ENCODE results near the gene EEF1B2.

EEF1B2 gene

GRCh38 chr2:206190689-206191088 lies 31.0 kb downstream of the EEF1B2 start:
- TF ChIP-seq CTCF (IDR thresholded peaks at IDR 0.05): no peak
- Histone ChIP-seq H3K9me3 (no peaks in the 10 kb centered on the region), H3K4me1 (ENCODE audit: control insufficient read depth in 1 of 2, insufficient read depth in 1 of 2, low read depth in 1 of 2, low read length in 1 of 2) (no peaks in the 10 kb centered on the region), H3K36me3 (no peaks in the 10 kb centered on the region), H3K27me3 (peaks cover 40% of the 10 kb centered on the region), H3K27ac (no peak overlapping the region), H3K4me3 (ENCODE audit: low read depth in 1 of 2, low read length in 1 of 2) (no peak overlapping the region)

GRCh38 chr2:206192157-206192556 lies 32.5 kb downstream of the EEF1B2 start:
- Histone ChIP-seq H3K27me3 (peaks cover 48% of the 10 kb centered on the region), H3K27ac (no peak overlapping the region), H3K36me3 (no peaks in the 10 kb centered on the region), H3K4me1 (ENCODE audit: control insufficient read depth in 1 of 2, insufficient read depth in 1 of 2, low read depth in 1 of 2, low read length in 1 of 2) (no peaks in the 10 kb centered on the region), H3K4me3 (ENCODE audit: low read depth in 1 of 2, low read length in 1 of 2) (no peak overlapping the region), H3K9me3 (no peaks in the 10 kb centered on the region)
- TF ChIP-seq CTCF (IDR thresholded peaks at IDR 0.05): no peak

- no peaks in the 10 kb centered on the region for H3K36me3 ChIP-seq
- no peak for TF ChIP-seq CTCF (IDR thresholded peaks at IDR 0.05)
- H3K4me3 ChIP-seq (ENCODE audit: low read depth in 1 of 2, low read length in 1 of 2): no peak overlapping the region
- no peaks in the 10 kb centered on the region for H3K9me3 ChIP-seq
- H3K4me1 ChIP-seq (ENCODE audit: control insufficient read depth in 1 of 2, insufficient read depth in 1 of 2, low read depth in 1 of 2, low read length in 1 of 2): no peaks in the 10 kb centered on the region
- H3K27ac ChIP-seq: no peak overlapping the region
- peaks cover 54% of the 10 kb centered on the region for H3K27me3 ChIP-seq
These were observed 34.1 kb downstream of the EEF1B2 start for GRCh38 chr2:206193671-206194357.

GRCh38 chr2:206198677-206199076 lies 39.0 kb downstream of the EEF1B2 start:
- Histone ChIP-seq H3K9me3 (no peaks in the 10 kb centered on the region), H3K4me3 (ENCODE audit: low read depth in 1 of 2, low read length in 1 of 2) (no peak overlapping the region), H3K36me3 (no peaks in the 10 kb centered on the region), H3K27me3 (peaks cover 43% of the 10 kb centered on the region), H3K4me1 (ENCODE audit: control insufficient read depth in 1 of 2, insufficient read depth in 1 of 2, low read depth in 1 of 2, low read length in 1 of 2) (no peaks in the 10 kb centered on the region), H3K27ac (no peak overlapping the region)
- TF ChIP-seq CTCF (IDR thresholded peaks at IDR 0.05): no peak

- Histone ChIP-seq H3K9me3 (no peaks in the 10 kb centered on the region), H3K36me3 (no peaks in the 10 kb centered on the region), H3K27ac (no peak overlapping the region), H3K4me1 (ENCODE audit: control insufficient read depth in 1 of 2, insufficient read depth in 1 of 2, low read depth in 1 of 2, low read length in 1 of 2) (no peaks in the 10 kb centered on the region), H3K4me3 (ENCODE audit: low read depth in 1 of 2, low read length in 1 of 2) (no peak overlapping the region), H3K27me3 (peaks cover 39% of the 10 kb centered on the region)
- TF ChIP-seq CTCF (IDR thresholded peaks at IDR 0.05): no peak
These were observed 41.6 kb downstream of the EEF1B2 start for GRCh38 chr2:206201075-206201848.

All from neutrophil (primary cell).